NCI-H510A treated with DMSO at 0.1 percent for 48 hours (cell line): ENCODE results near the gene MTHFR.

Experiments
- DNase-seq: peaks from one replicate; lab custom pipeline; 2025; lab: John Stamatoyannopoulos, UW

MTHFR gene

DNA sequence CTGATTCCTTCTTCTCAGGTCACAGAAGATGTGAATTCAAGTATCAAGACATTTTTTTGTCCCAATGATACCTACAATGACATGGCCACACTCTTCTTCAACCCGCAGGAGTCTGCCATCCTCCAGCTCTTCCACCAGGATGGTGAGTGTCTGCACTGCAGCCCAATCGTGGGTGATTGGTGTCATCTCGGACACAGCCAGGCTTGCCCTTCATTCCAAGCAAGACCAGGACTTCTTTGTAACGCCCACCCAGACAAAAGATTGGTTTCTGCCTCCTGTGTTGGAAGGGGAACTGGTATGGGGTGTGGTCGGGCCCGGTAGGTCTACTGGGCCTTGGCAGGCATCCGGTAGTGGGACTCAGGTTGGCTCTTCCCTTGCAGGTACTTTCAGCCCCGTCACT lies 27.7 kb upstream of the MTHFR start:
- no peak for DNase-seq

DNA sequence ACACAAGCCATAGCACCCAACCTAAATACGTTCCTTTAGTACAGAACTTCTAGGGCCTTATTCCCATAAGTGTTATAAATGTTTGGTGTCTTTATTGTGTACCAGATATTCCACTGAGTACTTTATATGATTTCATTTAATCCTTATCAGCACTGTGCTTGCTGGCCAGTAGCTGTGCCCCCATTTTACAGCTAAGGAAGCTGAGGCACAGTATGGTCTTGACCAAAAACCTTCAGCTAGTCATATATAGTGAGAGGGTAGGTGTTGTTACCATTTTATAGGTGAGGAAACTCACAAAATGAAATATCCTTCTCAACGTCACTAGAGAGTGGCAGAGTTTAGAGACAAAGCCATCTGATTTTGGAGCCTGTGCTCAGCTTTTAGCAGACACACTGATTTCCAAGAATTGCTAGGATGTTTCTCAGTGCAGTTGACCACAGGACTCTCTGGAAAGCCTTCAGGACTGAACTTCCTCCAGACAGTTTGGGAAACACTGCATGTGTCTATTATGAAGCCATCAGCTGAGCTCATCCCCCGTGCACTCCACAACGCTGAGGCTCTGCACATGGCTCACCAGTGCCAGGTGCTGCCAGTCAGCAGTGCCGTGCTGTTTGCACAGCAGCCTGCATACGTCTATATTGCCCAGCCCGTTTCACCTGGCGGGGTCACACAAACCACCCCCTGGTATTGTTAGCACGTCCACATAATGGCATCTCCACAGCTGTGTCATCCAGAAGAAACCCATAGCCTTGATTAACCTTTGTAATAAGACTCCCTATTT lies 26.4 kb upstream of the MTHFR start:
- DNase-seq: no peak

DNA sequence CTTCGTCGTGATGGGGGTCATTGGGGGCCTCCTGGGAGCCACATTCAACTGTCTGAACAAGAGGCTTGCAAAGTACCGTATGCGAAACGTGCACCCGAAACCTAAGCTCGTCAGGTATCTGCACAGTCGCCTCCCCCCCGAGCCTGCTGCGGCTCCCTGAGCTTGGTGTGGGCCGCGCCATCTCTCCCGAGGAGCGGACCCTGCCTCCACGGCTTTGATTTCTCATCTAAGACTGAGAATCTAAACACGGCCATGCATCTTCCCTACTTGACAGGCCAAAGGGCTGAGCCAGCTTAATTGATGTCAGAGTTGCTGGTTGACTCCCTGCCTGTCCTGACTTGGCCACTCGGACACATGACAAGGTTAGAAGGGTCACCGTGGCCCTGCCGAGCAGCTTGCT lies 22.7 kb upstream of the MTHFR start:
- no peak for DNase-seq

DNA sequence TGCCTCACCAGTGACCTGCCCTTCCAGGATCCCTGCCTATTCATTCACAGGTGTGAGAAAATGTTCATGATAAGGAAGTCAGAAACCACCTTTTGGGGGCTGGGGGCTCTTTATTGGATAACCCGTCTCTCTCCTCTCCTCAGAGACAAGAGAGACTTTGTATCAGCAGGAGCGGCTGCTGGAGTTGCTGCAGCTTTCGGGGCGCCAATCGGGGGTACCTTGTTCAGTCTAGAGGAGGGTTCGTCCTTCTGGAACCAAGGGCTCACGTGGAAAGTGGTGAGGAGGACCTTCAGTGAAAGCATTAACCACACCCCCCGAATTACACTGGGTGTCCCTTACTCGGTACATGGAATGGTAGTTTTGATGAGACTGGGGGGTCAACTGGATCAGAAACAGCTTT lies 21.2 kb upstream of the MTHFR start:
- DNase-seq: no peak

DNA sequence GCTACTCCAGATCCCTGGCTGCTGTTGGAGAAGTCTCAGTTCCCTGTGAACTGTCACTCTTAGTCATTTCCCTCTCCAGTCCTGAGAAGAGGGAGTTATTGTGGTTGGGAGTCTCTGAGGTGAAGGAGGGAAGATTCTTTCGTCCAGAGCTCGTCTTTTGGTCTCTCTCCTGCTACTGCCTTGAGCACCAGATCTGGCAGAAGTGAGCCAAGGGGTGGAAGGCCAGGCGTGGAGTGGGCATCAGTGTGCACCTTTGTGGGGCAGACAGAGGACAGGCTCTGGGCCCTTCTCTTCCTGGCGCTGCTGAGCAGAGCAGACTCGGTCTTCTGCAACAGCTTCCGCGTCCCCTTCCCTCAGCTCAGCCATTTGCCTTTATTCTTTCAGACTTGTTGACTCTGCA lies 19.4 kb upstream of the MTHFR start:
- DNase-seq: no peak

DNA sequence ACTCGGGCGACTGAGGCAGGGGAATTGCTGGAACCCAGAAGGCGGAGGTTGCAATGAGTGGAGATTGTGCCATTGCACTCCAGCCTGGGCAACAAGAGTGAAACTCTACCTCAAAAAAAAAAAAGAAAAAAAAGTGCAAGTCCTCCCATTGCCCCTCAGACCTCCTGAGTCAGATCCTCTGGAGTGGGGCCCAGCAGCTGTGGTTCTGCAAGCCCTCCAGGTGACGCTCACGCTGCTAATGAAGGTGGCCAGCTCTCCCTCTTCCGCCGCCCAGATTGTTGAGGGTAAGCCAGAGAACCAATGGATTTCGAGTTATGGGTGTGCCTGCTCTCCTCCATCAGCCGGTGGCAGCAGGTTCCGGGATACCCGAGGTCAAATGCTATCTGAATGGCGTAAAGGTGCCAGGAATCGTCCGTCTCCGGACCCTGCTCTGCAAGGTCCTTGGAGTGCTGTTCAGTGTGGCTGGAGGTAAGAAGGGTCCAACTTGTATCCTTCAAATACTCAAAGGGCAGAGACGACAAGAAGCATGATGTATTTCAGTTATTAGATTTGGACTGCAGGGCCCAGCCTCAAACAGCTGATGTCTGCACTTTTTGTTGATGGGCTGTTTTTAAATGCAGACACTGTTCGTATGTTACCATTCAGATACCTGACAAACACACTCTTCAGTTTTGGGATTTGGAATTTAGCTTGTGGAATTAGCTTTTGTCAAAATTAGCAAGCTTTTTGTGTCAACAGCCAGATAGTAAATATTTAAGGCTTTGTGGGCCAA lies 17.8 kb upstream of the MTHFR start:
- no peak for DNase-seq

DNA sequence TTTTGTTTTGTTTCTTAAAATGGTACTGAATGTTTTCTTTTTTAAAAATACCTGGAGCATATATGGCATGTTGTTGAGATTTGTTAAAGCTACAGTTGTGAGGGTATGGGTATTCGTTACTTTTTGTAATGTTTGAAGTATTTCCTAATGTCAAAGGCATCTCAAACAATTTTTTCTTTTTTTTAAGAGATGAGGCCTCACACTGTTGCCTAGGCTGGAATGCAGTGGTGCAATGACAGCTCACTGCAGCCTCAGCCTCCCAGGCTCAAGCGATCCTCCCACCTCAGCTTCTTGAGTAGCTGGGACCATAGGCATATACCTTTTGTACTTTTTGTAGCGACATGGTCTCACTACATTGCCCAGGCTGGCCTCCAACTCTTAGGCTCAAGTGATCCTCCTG lies 16.3 kb upstream of the MTHFR start:
- DNase-seq: no peak

DNA sequence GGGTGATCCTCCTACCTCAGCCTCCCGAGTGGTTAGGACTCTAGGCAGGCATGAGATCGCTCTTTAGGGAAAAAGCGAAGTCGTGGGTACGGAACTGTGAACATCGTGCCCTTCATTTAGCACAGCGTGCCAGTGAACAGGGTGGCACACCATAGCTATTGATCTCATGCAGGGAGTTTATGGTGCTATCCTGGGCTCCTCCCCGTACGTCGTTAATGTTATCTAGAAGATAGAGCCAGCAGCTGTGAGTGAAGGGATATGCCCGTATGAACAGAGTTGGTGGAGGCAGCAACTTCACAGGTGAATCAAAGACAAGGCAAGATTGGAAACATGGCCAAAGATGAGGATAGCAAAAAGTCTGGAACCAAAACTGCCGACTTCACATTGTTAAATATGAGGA lies 11.4 kb upstream of the MTHFR start:
- no peak for DNase-seq

DNA sequence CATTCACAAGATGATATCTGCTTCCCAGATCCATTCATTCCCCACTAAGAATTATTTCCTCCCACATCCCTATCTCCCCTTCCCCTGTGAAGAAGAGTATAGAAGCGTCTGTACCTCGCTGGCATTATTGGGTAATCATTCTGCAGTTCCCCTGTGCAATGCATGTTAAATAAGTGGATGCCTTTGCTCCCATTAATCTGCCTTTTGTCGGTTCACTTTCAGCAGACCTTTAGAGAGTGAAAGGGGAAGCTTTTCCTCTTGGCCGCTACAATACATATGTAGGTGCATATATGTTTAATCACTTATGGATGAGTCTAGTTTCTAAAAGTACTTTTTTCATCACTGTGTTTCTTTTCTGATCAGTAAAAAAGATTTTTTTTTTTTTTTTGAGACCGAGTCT lies 7.3 kb upstream of the MTHFR start:
- DNase-seq: no peak

DNA sequence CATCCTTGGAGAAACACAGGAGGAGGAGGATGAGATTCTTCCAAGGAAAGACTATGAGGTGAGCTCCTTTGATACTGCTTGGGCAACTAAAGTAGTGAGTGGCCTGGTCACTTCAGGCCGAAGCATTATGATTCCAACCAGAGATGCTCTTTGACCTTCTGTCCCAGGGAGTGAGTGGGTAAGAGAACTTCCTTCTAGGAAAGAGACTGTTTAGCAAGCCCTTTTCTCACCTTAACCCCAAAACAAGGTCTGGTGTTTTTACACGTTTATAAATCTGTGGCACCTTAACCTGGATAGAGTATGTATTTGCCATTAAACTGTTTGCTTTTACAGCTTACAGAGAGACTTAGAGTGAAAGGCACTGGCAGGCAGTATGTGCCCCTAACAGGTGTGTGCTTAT lies 1.4 kb upstream of the MTHFR start:
- DNase-seq: no peak

DNA sequence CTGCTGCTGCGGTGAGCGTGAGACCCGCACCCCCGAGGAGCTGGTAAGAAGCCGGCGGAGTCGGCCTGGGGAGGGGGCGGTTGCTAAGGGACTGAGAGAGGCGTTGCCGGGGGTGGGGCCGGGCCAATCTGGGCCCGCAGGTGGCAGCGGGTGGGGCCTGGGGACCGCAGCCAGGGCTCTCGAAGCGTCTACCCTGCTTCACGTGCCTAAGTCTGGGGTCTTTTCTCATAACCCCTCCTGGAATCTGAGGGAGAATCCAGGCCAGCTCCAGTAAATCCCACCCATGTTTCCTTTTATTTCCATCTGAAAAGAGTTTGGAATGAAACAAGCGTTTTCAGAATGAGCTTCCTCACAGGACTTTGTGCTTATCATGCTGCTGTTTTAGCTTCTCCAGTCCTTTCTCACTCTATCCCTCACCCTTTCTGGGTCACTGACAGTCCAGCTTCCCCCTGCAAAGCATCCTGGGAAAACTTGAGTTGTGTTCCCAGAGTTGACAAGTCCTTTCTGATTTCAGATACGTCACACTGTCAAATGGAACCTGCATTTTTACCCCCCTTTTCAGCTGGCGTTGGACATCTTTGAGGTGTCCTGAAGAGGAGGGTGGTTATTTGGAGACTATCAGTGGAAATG lies 658 bp upstream of the MTHFR start:
- no peak for DNase-seq

DNA sequence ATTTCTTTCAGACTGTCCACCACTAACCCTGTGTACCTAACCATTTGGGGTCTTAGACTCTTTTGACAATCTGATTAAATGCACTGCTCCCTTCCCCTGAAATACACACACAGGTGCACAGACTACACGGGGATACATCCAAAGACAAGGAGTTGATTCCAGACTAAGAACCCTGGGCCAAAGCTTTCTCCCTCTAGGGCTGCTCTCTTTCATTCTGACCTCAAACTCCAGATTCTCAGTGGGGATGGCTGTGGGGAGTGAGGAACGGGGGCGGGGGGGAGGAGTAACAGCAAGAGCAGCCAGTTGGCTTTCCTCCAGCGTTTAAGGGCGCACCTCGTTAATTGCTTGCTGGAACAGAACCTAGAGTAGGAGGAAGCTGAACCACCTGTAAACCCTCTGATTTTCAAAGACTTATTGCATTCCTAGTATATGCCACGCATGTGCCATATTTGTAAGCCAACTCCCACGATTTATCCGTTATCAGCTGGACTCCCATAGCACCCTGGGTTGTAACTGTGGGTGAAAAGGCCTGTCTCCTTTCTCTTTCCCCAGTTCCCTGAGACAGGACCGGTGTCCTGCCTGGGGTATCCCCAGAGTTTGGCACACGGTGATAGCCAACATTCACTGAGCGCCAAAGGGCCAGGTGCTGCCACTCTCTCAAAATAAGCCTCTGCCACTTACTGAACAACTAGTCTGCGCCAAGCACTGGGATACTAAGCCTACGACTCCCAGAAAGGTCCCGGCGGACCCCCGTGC lies 920 bp downstream of the MTHFR start:
- DNase-seq: peak; percentile 68

DNA sequence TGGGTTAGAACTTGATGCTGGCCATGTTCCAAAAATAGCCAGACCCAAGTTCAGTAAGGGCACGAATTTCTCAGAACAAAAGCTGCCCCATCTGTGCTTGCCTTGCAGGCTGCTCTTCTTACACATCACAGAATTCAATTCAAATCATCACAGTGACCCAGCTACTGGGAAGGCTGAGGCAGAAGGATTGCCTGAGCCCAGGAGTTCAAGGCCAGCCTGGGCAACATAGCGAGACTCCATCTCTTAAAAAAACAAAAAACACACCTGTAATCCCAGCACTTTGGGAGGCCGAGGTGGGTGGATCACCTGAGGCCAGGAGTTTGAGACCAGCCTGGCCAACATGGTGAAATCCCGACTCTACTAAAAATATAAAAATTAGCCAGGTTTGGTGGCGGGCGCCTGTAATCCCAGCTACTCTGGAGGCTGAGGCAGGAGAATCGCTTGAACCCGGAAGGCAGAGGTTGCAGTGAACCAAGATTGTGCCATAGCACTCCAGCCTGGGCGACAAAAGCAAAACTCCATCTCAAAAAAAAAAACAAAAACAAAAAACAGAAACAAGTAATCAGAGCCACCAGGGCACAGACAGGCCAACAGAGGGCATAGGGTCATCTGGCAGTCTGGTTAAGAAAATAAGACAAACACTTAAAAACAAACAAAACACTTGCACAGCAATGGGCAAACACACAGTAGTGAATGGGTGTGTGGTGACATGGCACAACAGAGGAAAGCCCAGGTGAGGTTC lies 1.7 kb downstream of the MTHFR start:
- peak; percentile 27 for DNase-seq

DNA sequence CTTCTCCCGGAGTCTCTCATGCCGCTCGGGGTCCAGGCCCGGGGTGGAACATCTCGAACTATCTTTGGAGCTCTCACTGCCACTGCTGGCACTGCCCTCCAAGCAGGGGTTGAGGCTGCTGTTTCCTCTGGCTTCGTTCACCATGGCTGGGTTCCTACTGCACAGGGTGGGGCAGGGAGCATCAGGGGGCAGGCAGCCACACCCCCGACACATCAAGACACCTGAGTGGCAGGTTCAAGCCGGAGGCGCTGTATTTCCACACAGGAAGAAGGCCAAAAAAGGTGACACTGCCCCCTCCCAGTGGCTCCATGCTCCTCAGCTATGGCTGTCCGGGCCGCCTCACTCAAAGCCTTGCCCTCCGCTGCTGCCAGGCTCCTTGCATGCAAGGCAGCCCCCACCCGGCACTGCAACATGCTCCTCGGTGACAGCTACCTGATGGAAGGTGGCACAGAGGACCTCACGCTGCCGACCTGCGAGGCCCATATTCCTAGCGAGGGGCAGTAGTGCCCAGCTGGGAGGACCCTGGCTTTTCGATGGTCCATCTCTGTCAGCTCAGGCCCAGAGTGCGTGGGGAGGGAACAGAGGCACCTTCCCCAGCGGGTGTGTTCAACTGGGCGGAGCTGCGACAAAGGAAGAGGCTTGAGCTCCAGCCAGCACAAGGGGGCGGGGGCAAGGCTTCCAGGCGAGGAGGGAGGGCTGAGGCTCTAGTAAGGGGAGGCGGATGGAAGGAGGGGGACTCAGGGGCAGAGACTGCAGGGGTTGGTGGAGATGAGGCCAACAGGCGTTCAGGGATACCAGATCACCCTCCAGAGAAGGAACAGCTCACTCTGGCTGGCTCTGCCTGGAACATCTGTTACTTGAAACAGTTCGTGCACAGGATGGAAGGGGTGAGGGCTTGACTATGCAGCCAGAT lies 2.5 kb downstream of the MTHFR start:
- DNase-seq: peak; percentile 99

DNA sequence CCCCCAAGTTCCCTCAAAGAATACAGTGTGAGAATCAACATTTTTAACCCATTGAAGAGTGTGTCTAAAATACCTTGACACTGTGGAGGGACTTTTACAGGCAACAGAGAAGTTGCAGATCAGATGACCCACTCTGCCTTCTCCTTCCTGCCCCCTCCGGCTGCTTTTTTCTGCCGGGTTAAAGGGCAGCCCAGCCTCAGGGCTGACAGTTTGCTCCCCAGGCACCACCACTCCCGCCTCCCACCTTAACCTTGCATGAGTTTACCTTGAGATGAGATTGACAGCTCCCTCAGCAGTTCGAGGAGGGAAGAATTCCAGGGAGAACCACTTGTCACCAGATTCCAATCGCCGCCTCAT lies 3.2 kb downstream of the MTHFR start:
- no peak for DNase-seq

DNA sequence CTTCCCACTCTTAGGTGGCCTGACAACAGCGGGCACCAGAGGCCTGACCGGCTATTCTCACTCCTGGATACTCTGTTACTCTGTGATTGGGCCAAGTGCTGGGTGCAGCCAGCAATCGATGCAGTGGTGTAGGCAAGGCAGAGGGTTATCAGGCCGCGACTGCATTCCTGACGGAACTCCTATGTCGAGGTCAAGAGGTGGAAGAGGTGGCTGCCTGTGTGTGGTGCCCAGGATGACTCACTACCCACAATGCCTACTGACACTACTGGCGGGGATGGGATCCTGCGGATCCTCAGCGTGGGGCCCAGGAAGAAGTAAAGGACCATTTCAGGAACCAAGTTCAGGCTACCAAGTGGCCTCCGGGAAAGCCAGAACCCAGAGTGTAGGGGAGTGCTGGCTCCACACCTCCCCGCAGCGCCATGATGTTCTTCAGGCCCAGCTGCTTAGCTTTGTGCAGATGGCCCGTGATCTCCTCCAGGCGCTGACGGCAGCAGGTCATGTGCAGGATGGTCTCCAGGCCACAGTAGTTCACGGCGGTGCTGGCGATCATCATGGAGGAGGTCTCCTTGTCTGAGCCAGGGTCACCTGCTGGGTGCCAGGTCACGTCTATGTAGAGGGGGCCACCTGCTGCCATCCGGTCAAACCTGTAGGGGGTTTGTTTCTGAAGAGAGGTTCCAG lies 4.9 kb downstream of the MTHFR start:
- no peak for DNase-seq

DNA sequence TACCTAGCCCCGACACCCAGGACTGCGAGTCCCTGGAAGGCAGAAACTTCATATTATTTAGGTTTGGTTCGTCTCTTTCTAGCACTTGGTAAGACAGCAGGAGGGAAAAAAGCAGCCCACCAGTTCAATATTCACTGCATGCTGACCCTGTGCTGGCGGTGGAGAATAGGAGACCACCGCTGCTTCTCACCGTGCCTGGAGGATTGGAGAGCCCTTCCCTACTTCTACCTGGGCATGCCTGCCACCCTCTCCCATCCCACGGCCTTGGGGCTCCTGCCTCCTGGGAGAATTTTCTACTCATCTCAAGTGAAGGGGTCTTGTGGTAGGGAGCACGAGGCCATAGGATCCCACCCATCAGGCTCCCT lies 5.4 kb downstream of the MTHFR start:
- DNase-seq: no peak

DNA sequence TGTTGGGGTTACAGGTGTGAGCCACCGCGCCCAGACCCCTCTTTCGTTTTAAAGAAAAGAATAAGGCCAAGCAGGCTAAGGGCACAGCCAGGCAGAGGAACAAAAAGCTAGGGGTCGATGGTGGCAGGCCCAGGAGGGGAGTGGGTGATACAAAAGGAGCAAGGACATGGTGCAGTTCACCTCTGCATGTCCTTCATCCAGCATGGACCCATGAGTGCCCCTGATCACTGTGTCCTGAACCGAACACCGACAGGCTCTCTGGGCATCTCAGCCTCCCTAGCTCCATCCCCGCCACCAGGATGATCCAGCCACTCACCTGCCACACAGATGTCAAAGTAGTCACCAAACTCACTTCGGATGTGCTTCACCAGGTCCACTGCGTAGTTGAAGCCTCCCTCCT lies 5.9 kb downstream of the MTHFR start:
- DNase-seq: no peak

DNA sequence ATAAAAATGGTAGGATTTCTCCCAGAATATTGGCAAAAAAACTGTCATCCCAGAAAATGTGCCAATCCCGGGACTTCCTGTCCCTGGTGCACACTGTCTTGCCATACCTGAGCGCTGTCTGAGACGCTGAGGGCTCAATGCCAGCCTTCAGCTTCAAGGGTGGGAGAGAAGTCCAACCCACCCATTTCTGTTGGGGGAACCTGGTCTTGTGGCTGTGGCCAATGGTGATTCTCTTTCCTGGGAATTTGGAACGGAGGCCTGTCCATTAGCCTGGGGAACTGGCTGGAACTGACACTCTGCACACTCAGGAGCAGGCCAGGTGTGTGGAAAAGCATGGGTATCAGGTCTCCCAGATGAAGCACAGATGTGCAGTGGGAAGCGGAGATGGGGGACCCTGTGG lies 6.7 kb downstream of the MTHFR start:
- no peak for DNase-seq

DNA sequence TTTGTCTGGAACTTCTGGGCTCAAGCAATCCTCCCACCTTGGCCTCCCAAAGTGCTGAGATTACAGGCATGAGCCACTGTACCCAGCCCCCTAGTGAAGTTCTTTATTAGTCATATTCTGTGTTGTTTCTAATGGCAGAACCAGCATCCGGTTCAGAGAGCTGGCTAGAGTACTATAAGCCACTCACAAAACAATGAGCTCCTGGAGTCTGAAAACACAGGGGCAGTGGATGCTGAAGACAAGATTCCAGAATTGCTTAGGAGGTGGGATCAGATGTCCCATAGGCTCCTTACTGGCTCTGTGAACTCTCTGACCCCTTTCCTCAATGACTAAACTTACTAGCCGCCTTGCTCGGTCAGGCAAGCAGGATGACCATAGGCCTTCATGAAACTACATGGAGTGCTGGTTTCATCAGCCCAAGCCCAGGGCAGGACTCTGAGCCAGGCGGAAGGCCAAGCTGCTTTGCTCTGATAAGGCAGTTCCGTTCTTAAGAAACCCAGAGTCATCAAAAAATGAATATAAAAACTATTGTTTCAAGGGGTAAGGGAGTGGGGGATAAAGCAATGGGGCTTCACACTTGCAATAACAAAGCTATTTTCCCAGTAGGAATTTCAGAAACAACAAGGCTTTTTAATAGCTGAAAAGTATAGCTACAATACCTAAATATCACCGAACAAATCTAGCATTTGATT lies 8.1 kb downstream of the MTHFR start:
- no peak for DNase-seq
